Cardiac muscle cell (in vitro differentiated cells and primary cell): ENCODE results near the gene GRK7. TPM values are rescaled to one million over a fixed set of nuclear protein-coding genes. Genes with fewer than 3 reads are reported as not detected.

ENCODE experiments used
- DNase-seq, 2 donors: peaks; one replicate each; pipeline versions ENCODE4 v3.0.0 to v3.0.0-alpha.2; 2010 to 2017; ENCODE audit warnings: low read depth in 1 of 2, low spot score in 1 of 2
- H3K27ac ChIP-seq: fragments of 200-600 bp; sonication (generic); 2 replicates; pipeline ENCODE4 v1.5.1; 2016
- H3K27me3 ChIP-seq: fragments of 200-600 bp; sonication (generic); 2 replicates; pipeline ENCODE4 v1.6.0; 2016; ENCODE audit warnings: control low read depth
- H3K36me3 ChIP-seq: fragments of 200-600 bp; sonication (generic); 2 replicates; pipeline ENCODE4 v1.5.1; 2016; ENCODE audit warnings: control low read depth
- H3K4me1 ChIP-seq: fragments of 200-600 bp; sonication (generic); 2 replicates; pipeline ENCODE4 v1.8.1; 2017; ENCODE audit warnings: low read depth, mild to moderate bottlenecking, mixed run types
- H3K4me3 ChIP-seq: fragments of 200-600 bp; sonication (generic); 2 replicates; pipeline ENCODE4 v1.5.1; 2016; ENCODE audit warnings: mild to moderate bottlenecking
- H3K9me3 ChIP-seq: fragments of 200-600 bp; sonication (generic); 2 replicates; pipeline ENCODE4 v1.5.1; 2017; ENCODE audit warnings: low read depth, mild to moderate bottlenecking, control low read depth
- CTCF ChIP-seq: IDR thresholded peaks from 2 replicates; pipeline ENCODE4 v1.5.1; 2012; ENCODE audit warnings: low read depth, mild to moderate bottlenecking, low read length
- polyA plus RNA-seq: library from polyadenylated mRNA; unstranded; fragments of >200 nt; fragmentation: Nextera tagmentation; extraction: Ambion mirVana; gene quantifications from 2 replicates; pipeline ENCODE4 v1.2.1, GENCODE V29; 2016
- total RNA-seq: library from RNA; depleted of rRNA; stranded (reverse); fragments of >200 nt; gene quantifications from 2 replicates; pipeline ENCODE4 v1.2.3, GENCODE V29; 2016

Gene GRK7
- total and polyA plus RNA-seq, 2 experiments from 2014 or later = not detected

- no peaks in the 10 kb centered on the region for H3K36me3 ChIP-seq
- H3K9me3 ChIP-seq = no peaks in the 10 kb centered on the region
- peak overlapping the region; percentile 91 for H3K27ac ChIP-seq
- DNase-seq = peak; percentile 18 to 63
- TF ChIP-seq CTCF = no peak
- H3K27me3 ChIP-seq = no peaks in the 10 kb centered on the region
- H3K4me1 ChIP-seq = peaks cover 14% of the 10 kb centered on the region
- peak overlapping the region; percentile 91 for H3K4me3 ChIP-seq
Measured at GRCh38 chr3:141738891-141739363, 24.3 kb upstream of the GRK7 start.

GRCh38 chr3:141739731-141740130, 23.5 kb upstream of the GRK7 start:
- H3K4me1 ChIP-seq = peaks cover 14% of the 10 kb centered on the region
- TF ChIP-seq CTCF = no peak
- H3K27me3 ChIP-seq = no peaks in the 10 kb centered on the region
- H3K4me3 ChIP-seq = peak overlapping the region; percentile 91
- H3K9me3 ChIP-seq = no peaks in the 10 kb centered on the region
- no peaks in the 10 kb centered on the region for H3K36me3 ChIP-seq
- DNase-seq = no peak
- H3K27ac ChIP-seq = peak overlapping the region; percentile 91

- H3K4me1 ChIP-seq = peaks cover 14% of the 10 kb centered on the region
- peaks cover 2% of the 10 kb centered on the region for H3K36me3 ChIP-seq
- H3K9me3 ChIP-seq = no peaks in the 10 kb centered on the region
- TF ChIP-seq CTCF = no peak
- no peaks in the 10 kb centered on the region for H3K27me3 ChIP-seq
- no peak for DNase-seq
- no peak overlapping the region for H3K27ac ChIP-seq
- no peak overlapping the region for H3K4me3 ChIP-seq
Measured at GRCh38 chr3:141740349-141740748, 22.9 kb upstream of the GRK7 start.

- Histone ChIP-seq H3K4me3 (no peak overlapping the region), H3K4me1 (peaks cover 14% of the 10 kb centered on the region), H3K27me3 (no peaks in the 10 kb centered on the region), H3K36me3 (peaks cover 11% of the 10 kb centered on the region), H3K27ac (no peak overlapping the region), H3K9me3 (no peaks in the 10 kb centered on the region)
- no peak for DNase-seq
- no peak for TF ChIP-seq CTCF
Measured at GRCh38 chr3:141743305-141743704, 19.9 kb upstream of the GRK7 start.

GRCh38 chr3:141746962-141747361, 16.2 kb upstream of the GRK7 start:
- no peaks in the 10 kb centered on the region for H3K4me1 ChIP-seq
- no peaks in the 10 kb centered on the region for H3K27me3 ChIP-seq
- H3K9me3 ChIP-seq = no peaks in the 10 kb centered on the region
- TF ChIP-seq CTCF = no peak
- DNase-seq = no peak
- H3K36me3 ChIP-seq = peaks cover 11% of the 10 kb centered on the region
- no peak overlapping the region for H3K4me3 ChIP-seq
- H3K27ac ChIP-seq = no peak overlapping the region

GRCh38 chr3:141753399-141753798, 9.8 kb upstream of the GRK7 start:
- no peak for DNase-seq
- H3K9me3 ChIP-seq = no peaks in the 10 kb centered on the region
- H3K4me1 ChIP-seq = no peaks in the 10 kb centered on the region
- H3K4me3 ChIP-seq = no peak overlapping the region
- no peak for TF ChIP-seq CTCF
- no peaks in the 10 kb centered on the region for H3K27me3 ChIP-seq
- H3K27ac ChIP-seq = no peak overlapping the region
- H3K36me3 ChIP-seq = no peaks in the 10 kb centered on the region
